Activated CD4-positive, alpha-beta memory T cell treated with anti-CD3 and anti-CD28 coated beads for 36 hours (primary cell): ENCODE data around the gene HOXC9. TPM values are rescaled to one million over a fixed set of nuclear protein-coding genes. Genes with fewer than 3 reads are reported as not detected.

Experiments used
- CTCF ChIA-PET: fragments of 350-600 bp; sonication (Branson Sonifier 250); formaldehyde crosslinking; loops from one replicate; lab custom pipeline; 2021; ENCODE audit warnings: antibody characterized with exemption, inconsistent platforms; lab: Charles Lee
- POLR2A ChIA-PET: fragments of 350-600 bp; sonication (Branson Sonifier 250); formaldehyde crosslinking; loops from one replicate; lab custom pipeline; 2021; ENCODE audit warnings: antibody characterized with exemption; lab: Charles Lee
- DNase-seq: peaks from one replicate; pipeline ENCODE4 v3.0.0-alpha.2; 2020
- H3K27ac Mint-ChIP-seq: one replicate; pipeline ENCODE4 v1.8.0; 2021; ENCODE audit warnings: mixed read lengths
- H3K27me3 Mint-ChIP-seq: one replicate; pipeline ENCODE4 v1.8.0; 2021; ENCODE audit warnings: mixed read lengths
- H3K36me3 Mint-ChIP-seq: one replicate; pipeline ENCODE4 v1.8.0; 2021; ENCODE audit warnings: mixed read lengths
- H3K4me1 Mint-ChIP-seq: one replicate; pipeline ENCODE4 v1.8.0; 2021; ENCODE audit warnings: low read depth, mixed read lengths
- H3K4me3 Mint-ChIP-seq: one replicate; pipeline ENCODE4 v1.8.0; 2021; ENCODE audit warnings: mild to moderate bottlenecking, mixed read lengths
- H3K9me3 Mint-ChIP-seq: one replicate; pipeline ENCODE4 v1.8.0; 2021; ENCODE audit warnings: mixed read lengths
- intact Hi-C: fragments of 100-400 bp; cut with micrococcal nuclease; formaldehyde crosslinking; loops from one replicate; pipeline ENCODE4 v1.15.1; 2023
- total RNA-seq, 2 experiments: library from RNA; stranded (reverse); gene quantifications; one replicate each; pipeline ENCODE4 v1.2.3, GENCODE V29; 2021

The HOXC9 gene
- total RNA-seq, 2 experiments from 2014 or later = not detected

GRCh38 chr12:53965281-53966084 is 34.5 kb upstream of the HOXC9 start:
- DNase-seq = no peak
- intact Hi-C loops = no loop called here
- Mint-ChIP-seq H3K4me3 (peak overlapping the region; percentile 1), H3K27me3 (peaks cover 81% of the 10 kb centered on the region), H3K9me3 (no peaks in the 10 kb centered on the region), H3K36me3 (no peaks in the 10 kb centered on the region), H3K4me1 (peaks cover 33% of the 10 kb centered on the region), H3K27ac (no peak overlapping the region)
- POLR2A ChIA-PET = no interaction called here
- CTCF ChIA-PET = interaction anchor here (1.1 to 1.5 kb wide), 2 partner anchors 11 to 242 kb away, joined by 3 read pairs; no protein-coding TSS in a partner anchor

GRCh38 chr12:53966085-53966384 is 33.9 kb upstream of the HOXC9 start:
- intact Hi-C loops = no loop called here
- no peaks in the 10 kb centered on the region for H3K36me3 Mint-ChIP-seq
- CTCF ChIA-PET = interaction anchor here (0.6 to 1.5 kb wide), 3 partner anchors 11 to 290 kb away, joined by 3 read pairs; partner anchors contain the start of gene ATP5MC2
- H3K27ac Mint-ChIP-seq = no peak overlapping the region
- H3K27me3 Mint-ChIP-seq = peaks cover 85% of the 10 kb centered on the region
- no peaks in the 10 kb centered on the region for H3K9me3 Mint-ChIP-seq
- H3K4me1 Mint-ChIP-seq = peaks cover 33% of the 10 kb centered on the region
- POLR2A ChIA-PET = no interaction called here
- no peak for DNase-seq
- no peak overlapping the region for H3K4me3 Mint-ChIP-seq

GRCh38 chr12:53966385-53967133 is 33.4 kb upstream of the HOXC9 start:
- Mint-ChIP-seq H3K27ac (no peak overlapping the region), H3K36me3 (no peaks in the 10 kb centered on the region), H3K9me3 (no peaks in the 10 kb centered on the region), H3K4me1 (peaks cover 33% of the 10 kb centered on the region), H3K27me3 (peaks cover 89% of the 10 kb centered on the region), H3K4me3 (no peak overlapping the region)
- ChIA-PET CTCF (interaction anchor here (0.6 to 1.1 kb wide), 3 partner anchors 10 to 291 kb away, joined by 3 read pairs; partner anchors contain the start of genes ATP5MC2 and HOXC12), POLR2A (no interaction called here)
- intact Hi-C loops = no loop called here
- DNase-seq = no peak

- POLR2A ChIA-PET = no interaction called here
These were observed 32.5 kb upstream of the HOXC9 start for GRCh38 chr12:53967421-53967925.

GRCh38 chr12:53968214-53969127 is 31.5 kb upstream of the HOXC9 start:
- no peak for DNase-seq
- H3K27me3 Mint-ChIP-seq = peaks cover 92% of the 10 kb centered on the region
- no peak overlapping the region for H3K4me3 Mint-ChIP-seq
- ChIA-PET POLR2A (no interaction called here), CTCF (interaction anchor here (0.9 kb wide), 1 partner anchor 266 kb away, joined by 4 read pairs; no protein-coding TSS in a partner anchor)
- peaks cover 35% of the 10 kb centered on the region for H3K4me1 Mint-ChIP-seq
- H3K36me3 Mint-ChIP-seq = no peaks in the 10 kb centered on the region
- H3K27ac Mint-ChIP-seq = no peak overlapping the region
- no peaks in the 10 kb centered on the region for H3K9me3 Mint-ChIP-seq
- intact Hi-C loops = no loop called here

More at GRCh38 chr12:53967421-53967925, 32.5 kb upstream of the HOXC9 start:
- intact Hi-C loops = no loop called here
- H3K27ac Mint-ChIP-seq = no peak overlapping the region
- CTCF ChIA-PET = interaction anchor here (1.0 kb wide), 1 partner anchor 64 kb away, joined by 3 read pairs; no protein-coding TSS in a partner anchor
- H3K27me3 Mint-ChIP-seq = peaks cover 91% of the 10 kb centered on the region
- H3K4me3 Mint-ChIP-seq = no peak overlapping the region
- H3K9me3 Mint-ChIP-seq = no peaks in the 10 kb centered on the region
- DNase-seq = no peak
- peaks cover 31% of the 10 kb centered on the region for H3K4me1 Mint-ChIP-seq
- H3K36me3 Mint-ChIP-seq = no peaks in the 10 kb centered on the region

GRCh38 chr12:53969588-53970259 is 30.2 kb upstream of the HOXC9 start:
- intact Hi-C loops = loop anchor here (2.0 kb wide), 1 partner anchor 13 kb away; no protein-coding TSS in a partner anchor
- no peak overlapping the region for H3K4me3 Mint-ChIP-seq
- CTCF ChIA-PET = no interaction called here
- H3K36me3 Mint-ChIP-seq = peaks cover 2% of the 10 kb centered on the region
- no peaks in the 10 kb centered on the region for H3K9me3 Mint-ChIP-seq
- H3K4me1 Mint-ChIP-seq = peaks cover 30% of the 10 kb centered on the region
- DNase-seq = no peak
- peaks cover 86% of the 10 kb centered on the region for H3K27me3 Mint-ChIP-seq
- no peak overlapping the region for H3K27ac Mint-ChIP-seq
- POLR2A ChIA-PET = no interaction called here

GRCh38 chr12:53970451-53970850 is 29.5 kb upstream of the HOXC9 start:
- CTCF ChIA-PET = no interaction called here
- DNase-seq = no peak
- H3K27ac Mint-ChIP-seq = no peak overlapping the region
- peaks cover 3% of the 10 kb centered on the region for H3K36me3 Mint-ChIP-seq
- POLR2A ChIA-PET = no interaction called here
- no peaks in the 10 kb centered on the region for H3K9me3 Mint-ChIP-seq
- H3K4me1 Mint-ChIP-seq = peaks cover 29% of the 10 kb centered on the region
- intact Hi-C loops = loop anchor here (2.0 kb wide), 1 partner anchor 14 kb away; no protein-coding TSS in a partner anchor
- peaks cover 84% of the 10 kb centered on the region for H3K27me3 Mint-ChIP-seq
- H3K4me3 Mint-ChIP-seq = no peak overlapping the region

GRCh38 chr12:53971129-53971528 is 28.8 kb upstream of the HOXC9 start:
- Mint-ChIP-seq H3K9me3 (no peaks in the 10 kb centered on the region), H3K36me3 (peaks cover 8% of the 10 kb centered on the region), H3K27ac (no peak overlapping the region), H3K27me3 (peaks cover 83% of the 10 kb centered on the region), H3K4me1 (peaks cover 27% of the 10 kb centered on the region), H3K4me3 (no peak overlapping the region)
- CTCF ChIA-PET = interaction anchor here (1.0 to 1.8 kb wide), 2 partner anchors 14 to 245 kb away, joined by 3 read pairs; partner anchors contain the start of gene HOXC10
- intact Hi-C loops = loop anchor here (2.0 kb wide), 1 partner anchor 14 kb away; no protein-coding TSS in a partner anchor
- POLR2A ChIA-PET = no interaction called here
- DNase-seq = no peak

- H3K9me3 Mint-ChIP-seq = no peaks in the 10 kb centered on the region
- CTCF ChIA-PET = interaction anchor here (1.0 to 1.8 kb wide), 3 partner anchors 13 to 244 kb away, joined by 3 read pairs; partner anchors contain the start of gene HOXC10
- POLR2A ChIA-PET = no interaction called here
- peaks cover 22% of the 10 kb centered on the region for H3K4me1 Mint-ChIP-seq
- H3K36me3 Mint-ChIP-seq = peaks cover 8% of the 10 kb centered on the region
- intact Hi-C loops = loop anchor here (2.0 kb wide), 1 partner anchor 15 kb away; no protein-coding TSS in a partner anchor
- DNase-seq = no peak
- H3K4me3 Mint-ChIP-seq = no peak overlapping the region
- no peak overlapping the region for H3K27ac Mint-ChIP-seq
- H3K27me3 Mint-ChIP-seq = peaks cover 83% of the 10 kb centered on the region
These were observed 28.3 kb upstream of the HOXC9 start for GRCh38 chr12:53971686-53972085.

GRCh38 chr12:53972152-53972702 is 27.7 kb upstream of the HOXC9 start:
- H3K4me1 Mint-ChIP-seq = peaks cover 20% of the 10 kb centered on the region
- ChIA-PET POLR2A (no interaction called here), CTCF (interaction anchor here (1.2 to 1.8 kb wide), 2 partner anchors 13 to 44 kb away, joined by 3 read pairs; partner anchors contain the start of gene HOXC10)
- H3K36me3 Mint-ChIP-seq = peaks cover 8% of the 10 kb centered on the region
- H3K27me3 Mint-ChIP-seq = peaks cover 83% of the 10 kb centered on the region
- intact Hi-C loops = no loop called here
- H3K27ac Mint-ChIP-seq = no peak overlapping the region
- no peaks in the 10 kb centered on the region for H3K9me3 Mint-ChIP-seq
- no peak overlapping the region for H3K4me3 Mint-ChIP-seq
- no peak for DNase-seq
